Inflammatory macrophage treated with lipopolysaccharide for 4 hours (primary cell): ENCODE measurements around the gene POFUT2.

Experiments
- DNase-seq: peaks from one replicate; pipeline ENCODE4 v3.0.0-alpha.2; 2020

POFUT2 gene

DNA sequence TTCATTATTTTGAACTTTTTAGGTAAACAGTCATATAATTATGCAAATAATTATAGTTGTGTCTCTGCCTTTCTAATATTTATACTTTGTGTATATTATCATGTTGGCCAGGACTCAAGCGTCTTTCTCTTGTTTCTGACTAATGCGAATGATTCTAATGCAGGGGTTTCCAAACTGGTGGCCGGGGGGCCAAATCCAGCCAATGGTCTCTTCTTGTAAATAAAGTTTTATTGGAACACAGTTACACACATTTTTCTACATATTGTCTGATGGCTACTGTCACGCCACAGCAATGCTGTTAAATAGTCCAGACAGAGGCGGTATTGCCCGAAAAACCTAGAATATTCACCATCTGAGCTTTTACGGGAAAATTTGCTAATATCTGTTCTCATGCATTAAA is 8.9 kb upstream of the POFUT2 start:
- DNase-seq, result no peak

DNA sequence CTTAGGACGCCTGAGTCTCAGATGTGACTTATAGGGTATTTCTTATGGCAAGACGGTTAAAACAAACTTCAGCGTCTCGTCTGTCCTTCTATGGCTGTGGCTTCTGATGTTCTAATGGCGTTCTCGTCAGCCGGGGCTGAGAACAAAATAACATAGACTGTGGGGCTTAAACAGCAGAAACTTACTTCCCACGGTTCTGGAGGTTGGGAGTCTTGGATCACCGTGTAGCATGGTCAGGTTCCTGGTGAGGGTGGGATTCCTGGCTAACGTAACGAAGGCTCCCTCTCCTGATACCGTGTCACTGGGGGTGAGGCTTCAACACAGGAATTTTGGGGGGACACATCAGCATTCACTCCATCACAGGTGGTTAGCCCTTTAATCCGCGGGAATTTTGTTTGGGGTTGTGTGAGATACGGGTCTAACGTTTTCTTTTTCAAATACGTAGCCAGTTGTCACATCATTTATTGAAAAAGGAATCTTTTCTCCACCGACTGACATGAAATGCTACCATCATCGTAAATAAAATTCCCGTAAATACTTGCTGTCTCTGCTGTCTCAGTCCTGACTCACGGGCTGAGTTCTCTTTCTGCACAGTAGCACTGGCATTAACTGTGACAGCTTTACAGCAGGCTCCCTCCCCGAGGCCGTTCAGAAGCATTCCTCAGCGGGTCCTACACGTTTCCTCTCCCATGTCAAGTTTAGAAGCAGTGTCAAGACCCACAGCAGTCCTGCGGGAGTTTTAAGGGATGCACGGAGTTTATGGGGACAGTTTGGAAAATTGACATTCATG is 8.1 kb upstream of the POFUT2 start:
- no peak for DNase-seq

DNA sequence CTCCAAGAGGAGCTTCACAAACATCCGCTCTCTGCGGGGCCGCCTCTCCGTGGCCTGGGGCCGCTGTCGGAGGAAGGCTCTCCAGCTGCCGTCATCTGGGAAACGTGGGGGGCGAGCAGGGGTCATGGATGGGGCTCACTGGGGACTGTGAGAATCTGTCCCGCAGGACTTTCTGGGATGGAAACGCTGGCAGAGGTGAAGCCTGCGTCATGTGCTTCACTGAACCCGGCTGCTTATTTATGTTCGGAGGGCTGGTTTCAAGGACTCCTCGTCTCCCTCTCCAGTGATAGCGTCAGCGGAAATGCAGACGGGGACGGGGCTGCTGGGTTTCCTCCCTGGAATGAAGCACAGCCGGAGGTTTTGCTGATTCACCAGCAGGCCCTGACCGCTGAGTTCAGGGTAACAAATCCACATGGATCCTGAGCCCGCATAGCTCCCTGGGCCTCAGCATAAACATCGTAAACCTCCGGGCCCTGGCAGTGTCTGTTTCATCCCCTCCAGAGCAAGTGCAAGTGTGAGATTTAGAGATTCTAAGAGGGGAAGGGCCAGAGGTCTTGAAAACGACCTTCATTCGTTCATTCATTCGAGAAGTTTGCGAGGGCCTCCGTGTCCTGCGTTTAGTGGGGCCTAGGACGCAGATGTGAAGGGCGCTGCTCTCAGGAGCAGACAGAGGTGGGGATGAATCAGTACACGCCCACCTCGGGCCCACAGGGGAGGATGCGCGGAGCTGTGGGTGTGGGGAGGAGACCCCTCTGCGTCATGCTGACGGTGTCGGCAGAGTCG is 7.0 kb upstream of the POFUT2 start:
- no peak for DNase-seq

DNA sequence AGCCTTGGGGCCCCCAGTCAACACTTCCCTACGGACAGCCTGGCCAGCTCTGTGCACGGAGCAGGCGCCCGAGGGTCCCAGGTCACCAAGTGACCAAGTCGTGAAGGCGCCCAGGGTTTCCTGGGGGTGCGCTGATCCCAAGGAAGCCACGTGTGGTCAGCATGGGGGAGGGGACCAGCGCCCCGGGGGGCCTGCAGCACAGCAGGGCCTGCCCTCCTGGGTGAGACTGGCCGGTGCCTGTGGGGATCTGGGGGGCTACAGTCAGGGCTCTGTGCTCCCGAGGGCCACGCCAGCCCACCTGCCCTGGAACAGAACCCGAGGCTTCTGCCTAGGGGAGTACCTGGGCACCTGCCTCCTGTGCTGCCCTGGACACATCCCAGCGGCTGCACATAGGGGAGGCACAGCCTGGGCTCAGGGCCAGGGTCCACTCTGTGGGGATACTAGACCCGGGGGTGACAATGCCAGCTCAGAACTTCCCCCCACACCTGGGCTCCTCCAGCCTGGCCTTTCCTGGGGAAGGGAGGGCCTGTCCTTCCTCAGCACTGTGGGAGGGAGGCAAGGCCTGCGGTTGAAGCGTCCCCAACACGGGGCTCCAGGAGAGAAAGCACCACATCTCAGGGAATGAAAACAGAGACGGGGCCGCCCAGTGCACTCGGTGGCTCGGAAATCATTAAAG is 6.2 kb upstream of the POFUT2 start:
- DNase-seq, result no peak

DNA sequence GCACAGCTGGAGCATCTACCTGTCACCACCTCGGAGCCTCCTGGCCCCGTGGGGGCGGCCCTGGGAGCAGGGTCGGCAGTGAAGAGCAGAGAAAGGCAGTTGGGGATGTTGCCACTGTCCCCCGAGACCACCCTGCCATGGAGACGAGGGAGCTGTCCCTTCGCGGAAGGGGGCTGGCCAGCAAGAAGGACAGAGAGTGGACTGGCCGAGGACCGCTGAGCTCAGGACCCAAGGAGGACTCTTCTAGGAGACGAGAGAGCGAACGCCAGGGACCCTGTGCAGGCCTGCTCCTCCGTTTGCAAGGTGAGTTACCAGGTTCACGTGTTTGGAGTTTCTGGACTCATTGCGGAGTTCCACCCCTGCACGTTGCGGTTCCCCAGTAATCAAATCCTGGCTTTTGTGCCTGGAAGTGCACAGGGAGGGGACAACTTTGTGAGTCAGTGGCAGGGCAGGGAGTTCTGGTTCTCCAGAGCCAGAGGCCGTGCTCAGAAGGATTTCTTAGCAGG is 5.6 kb upstream of the POFUT2 start:
- no peak for DNase-seq

DNA sequence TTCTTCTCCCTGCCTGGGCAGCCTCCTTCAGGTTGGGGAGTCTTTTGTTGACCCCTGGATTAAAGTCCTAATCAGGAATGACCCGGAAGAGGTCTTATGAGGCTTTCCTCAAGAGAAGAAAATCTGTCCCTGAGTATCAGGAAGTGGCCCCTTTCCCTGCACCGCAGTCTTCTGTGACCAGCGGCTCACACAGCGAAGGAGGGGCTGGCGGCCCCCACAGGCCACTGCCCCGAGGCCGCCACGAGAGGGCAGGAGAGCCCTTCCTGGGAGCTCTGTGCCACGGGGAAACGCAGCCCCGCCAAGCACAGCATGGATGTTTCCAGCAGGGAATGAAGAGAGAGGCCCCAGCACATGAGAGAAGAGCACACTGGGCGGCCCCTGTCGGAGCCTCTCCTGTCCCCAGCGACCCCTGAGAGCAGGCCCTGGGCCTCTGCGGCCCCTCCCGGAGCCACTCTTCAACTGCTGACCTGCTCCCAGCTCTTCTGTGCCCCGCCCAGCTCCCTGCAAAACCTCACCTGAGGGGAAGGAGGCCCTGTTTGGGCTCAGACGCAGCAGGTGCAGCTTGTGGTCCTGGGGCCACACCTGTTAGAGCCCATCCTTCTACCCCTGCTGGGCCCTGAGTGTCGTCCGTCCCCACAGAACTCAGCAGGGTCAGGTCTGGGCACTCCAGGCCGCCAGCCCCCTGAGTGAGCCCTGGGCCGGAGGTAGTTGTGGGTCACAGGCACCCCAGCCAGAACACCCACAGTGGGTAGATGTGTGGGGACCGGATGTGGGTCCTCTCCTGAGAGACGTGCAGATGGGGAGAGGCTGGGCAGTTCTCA is 4.9 kb upstream of the POFUT2 start:
- DNase-seq, result peak; percentile 80

DNA sequence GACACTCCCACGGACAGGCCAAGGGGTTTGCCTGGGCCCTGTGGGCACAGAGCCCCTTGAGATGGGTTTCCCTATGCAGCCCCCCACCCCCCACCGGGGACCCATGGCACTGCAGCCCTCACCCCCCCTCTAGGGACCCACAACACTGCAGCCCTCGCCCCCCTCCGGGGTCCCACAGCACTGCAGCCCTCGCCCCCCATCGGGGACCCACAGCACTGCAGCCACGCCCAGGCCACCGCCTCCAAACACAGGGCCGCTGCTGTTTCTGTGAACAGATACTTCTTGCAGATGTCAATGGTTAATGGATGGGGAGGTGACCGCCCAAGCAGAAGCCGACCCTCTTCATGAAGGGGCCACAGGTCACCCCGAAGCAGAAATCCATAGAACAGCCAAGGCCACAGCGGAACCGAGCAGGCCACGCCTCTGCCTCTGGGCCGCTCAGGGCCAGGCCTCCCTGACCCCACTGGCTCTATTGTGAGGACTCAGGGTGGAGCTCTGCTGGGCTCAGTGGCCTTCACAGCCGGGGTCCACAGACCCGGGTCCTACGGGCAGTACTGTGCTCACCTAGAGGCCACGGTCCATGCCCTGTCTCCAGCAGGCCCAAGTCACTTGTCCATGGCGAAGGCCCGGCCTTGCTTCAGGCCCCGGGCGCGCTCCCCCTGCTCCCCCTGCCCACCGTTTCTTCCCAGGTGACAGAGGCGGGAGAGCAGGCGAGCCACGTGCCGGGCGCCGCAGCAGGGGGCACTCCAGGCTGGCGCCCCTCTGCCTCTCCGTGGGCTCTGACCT is 4.1 kb upstream of the POFUT2 start:
- DNase-seq, result no peak

DNA sequence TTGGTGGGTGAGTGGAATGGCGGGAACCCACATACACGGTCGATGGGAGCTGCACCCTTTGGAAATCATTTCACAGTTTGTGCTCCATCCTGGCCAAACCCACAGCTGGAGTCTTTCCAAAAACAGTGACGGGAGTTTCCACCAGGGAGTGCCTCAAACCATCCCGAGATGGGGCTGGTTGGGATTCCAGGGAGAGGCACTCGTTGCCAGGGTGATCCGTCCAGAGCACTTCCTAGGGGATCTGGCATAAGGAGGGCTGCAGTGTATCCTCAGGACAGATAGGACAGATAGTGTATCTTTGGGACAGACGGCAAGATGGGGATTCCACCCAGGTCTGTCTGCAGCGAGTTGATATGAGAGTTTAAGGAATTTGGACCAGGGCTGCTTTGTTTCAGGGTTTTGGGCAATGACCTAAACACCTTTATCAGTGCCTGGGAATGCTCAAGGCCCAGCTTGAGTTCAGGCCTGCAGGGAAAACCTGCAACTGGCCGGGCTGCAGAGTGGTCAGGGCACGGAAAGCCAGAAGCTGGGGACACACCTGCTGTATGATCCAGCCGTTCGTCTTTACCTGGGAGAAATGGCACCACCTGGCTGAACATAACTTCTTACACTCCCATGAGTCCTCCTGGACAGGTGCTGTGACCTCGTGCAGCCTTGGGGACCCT is 3.4 kb upstream of the POFUT2 start:
- no peak for DNase-seq

DNA sequence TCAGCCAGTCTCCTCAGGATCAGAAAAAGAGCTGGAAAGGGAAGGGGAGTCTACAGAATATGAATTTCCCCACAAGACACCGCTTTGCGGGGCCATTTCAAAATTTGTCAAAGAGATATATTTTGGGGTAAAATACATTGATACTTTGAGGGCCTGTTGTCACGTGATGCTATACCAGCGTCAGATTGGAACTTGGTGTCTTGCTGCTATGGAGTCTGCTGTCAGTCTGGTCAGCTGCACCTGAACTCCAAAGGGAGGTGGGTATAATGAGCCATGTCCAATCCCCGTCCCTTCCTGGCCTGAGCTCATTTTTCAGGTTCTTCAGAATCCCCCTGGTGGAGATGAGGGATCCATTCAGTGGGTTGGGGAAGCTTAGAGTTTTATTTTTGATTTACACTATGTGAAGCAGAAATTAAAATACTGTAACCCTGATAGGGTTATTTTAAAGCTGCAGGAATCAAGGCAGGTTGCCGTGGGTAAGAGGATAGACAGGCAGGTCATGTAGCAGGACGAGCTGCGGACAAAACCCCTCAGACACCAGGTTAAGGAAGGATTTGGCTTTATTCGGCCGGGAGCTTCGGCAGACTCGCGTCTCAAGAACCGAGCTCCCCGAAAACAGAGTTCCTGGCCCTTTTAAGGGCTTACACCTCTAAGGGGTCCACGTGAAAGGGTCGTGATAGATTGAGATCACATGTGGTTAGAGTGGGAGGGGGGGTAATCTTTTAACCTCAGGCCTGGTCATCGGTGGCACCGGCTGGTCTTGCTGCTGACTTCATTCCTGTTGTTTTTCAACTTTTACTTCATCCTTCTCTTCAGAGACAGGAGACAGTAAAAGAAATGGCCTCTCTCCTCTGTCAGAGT is 2.2 kb upstream of the POFUT2 start:
- no peak for DNase-seq

DNA sequence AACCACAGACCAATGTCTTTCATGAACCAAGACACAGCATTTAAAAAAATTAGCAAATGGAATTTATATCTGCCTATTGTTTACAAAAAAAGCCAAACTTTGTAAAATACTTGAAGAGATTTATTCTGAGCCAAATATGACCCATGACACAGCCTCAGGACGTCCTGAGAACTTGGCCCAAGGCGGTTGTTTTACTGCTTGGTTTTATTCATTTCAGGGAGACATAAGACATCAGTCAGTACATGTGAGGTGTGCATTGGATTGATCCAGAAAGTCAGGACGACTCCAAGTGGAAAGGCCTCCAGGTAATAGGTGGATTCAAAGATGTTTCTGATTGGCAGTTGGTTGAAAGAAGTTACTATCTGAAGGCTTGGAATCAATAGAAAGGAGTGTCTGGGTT is 1.4 kb upstream of the POFUT2 start:
- no peak for DNase-seq

DNA sequence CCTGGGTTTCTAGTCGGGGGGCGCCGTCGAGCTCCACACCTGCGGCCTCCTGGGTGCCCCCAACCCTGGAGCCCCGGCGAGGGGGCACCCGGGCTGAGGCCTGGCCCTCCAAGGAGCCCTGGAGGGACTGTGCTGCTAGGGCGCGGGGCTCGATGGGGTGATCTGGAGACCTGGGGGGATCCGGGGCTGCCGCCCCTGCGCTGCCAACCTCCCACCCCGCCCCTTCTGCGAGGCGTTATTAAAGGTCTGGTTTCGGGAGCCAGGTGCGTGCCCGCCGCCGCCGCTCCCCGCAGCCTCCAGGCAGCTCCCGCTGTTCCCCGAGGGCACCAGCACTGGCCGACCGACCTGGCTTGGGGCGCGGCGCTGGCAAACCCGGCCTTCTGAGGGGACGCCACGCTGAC is 746 bp upstream of the POFUT2 start:
- no peak for DNase-seq

DNA sequence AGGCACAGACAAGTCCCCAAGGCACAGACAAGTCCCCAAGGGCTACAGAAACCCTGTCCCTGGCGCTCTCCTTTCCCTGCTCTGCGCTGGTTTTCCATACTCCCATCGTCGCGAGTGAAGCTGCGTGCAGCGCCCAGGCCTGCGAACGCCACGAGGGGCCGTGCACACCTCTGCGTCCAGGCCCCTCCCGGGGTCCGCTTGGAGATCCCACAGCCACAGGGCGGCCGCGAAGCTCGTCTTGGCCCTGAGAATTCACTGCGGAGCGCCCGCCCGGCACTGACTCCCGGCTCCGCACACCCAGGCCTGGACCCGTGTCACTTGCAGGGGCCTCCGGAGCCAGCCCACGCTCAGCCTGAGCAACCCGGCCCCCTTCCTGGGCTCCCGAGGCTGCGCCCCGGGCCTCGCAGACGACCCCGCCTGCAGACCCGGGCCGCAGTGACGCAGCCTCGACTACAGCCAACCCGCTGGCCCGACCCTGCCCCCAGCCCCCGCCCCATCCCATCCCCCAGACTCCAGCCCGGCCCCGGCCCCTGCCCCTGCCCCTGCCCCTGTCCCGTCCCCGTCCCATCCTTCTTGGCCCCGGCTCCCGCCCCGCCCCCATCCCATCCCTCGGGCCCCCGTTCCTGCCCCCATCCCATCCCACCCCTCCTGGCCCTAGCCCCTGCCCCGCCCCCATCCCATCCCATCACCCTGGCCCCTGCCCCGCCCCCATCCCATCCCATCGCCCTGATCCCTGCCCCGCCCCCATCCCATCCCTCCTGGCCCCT is 841 bp downstream of the POFUT2 start:
- no peak for DNase-seq

DNA sequence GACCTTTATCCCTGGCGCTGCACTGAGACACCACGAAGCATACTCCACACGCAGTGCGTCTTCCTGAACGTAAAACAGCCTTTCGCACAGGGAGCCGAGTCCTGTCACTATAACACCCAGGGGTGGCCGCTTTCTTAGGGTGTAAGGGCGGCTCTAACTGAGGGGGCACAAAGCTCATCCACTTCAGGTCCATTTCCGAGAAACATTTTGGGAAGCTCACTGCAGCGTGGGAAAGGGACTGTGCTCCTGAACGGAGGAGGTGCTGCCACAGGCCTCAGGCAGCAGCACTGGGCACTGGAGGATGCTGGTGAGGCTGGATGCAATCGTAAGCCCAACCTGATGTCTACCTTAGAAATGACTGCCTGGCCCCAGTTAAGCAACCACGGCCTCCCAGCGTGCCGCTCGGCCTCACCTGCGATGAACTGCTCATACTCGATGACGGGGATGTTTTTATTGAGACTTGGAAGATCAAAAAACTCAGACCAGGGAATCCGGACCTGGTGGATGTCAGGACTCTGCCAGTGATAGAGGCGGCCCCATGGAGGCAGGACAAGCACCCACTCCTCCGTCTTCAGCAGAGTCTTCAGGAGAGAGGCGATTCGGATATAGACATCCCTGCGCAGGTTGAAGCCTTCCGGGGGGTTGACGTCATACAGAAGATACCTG is 2.3 kb downstream of the POFUT2 start:
- no peak for DNase-seq

DNA sequence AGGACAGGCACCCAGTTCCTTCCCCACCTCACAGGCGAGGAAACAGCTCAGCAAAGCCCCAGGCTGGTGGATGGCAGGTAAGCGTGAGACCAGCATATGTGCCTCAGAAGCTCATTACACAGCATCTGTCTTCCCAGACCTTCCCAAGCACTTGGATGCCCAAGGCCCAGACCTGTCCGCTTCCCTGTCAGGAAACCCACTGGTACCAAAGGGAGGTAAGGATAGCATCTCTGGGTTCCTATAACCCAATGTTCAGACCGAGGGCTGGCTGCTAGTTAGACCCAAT is 3.3 kb downstream of the POFUT2 start:
- no peak for DNase-seq

DNA sequence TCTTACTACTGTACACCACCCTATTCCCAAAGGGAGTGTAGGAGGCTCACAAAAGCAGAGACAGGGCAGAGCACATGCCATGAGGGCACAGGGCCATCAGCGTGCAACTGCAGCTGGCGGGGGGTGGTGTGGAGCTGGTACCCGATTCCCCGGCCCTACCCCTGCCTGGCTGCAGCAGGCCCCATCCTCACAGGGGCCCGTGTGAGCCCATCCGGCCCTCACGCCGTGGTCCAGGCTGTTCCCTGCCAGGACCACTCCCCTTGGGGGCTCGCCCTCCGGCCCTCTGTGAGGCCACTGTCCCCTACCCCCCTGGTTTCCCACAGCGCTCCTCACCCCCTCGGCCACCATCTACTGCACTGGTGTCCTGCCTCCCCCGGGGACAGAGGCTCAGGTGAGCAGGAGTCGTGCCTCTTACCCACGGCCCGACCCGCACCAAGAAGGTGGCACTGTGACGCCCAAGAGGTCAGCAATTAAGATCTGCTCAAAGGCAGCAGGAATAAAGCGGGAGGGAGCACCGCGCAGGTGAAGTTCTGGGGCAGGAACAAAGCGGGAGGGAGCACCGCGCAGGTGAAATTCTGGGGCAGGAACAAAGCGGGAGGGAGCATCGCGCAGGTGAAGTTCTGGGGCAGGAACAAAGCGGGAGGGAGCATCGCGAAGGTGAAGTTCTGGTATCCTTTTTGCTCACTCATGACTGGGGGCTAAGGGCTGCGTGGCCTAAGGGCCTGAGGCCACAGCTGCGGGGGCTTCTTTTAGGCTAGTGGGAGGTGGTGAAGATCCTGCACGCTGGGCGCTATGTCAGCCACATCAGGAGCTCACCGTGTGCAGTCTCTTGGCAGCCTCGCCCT is 3.9 kb downstream of the POFUT2 start:
- DNase-seq, result no peak

DNA sequence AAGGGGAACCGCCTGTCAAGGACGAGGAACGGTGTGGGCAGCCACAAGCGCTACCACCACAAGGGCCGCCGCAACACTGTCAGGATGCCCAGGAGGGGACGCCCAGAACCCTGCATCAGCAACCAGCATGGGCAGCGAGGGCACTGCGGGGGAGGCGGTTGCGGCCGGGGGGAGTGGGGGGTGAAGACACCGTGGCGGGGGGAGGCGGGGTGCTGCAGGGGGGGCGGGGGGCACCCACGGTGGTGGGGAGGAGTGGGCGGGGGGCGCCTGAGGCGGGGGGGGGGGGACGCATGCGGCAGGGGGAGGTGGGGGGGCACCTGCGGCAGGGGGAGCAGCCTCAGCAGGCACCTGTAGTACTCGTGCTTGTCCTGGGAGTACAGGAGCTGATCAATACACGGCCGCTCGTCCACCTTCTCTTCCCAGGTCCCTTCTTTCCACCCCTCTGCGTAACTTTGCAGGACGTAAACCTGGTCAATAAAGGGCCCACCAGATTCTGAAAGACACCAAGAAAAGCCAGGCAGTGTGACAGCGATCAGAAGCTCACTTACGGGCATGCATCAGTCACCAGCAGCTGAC is 4.6 kb downstream of the POFUT2 start:
- no peak for DNase-seq

DNA sequence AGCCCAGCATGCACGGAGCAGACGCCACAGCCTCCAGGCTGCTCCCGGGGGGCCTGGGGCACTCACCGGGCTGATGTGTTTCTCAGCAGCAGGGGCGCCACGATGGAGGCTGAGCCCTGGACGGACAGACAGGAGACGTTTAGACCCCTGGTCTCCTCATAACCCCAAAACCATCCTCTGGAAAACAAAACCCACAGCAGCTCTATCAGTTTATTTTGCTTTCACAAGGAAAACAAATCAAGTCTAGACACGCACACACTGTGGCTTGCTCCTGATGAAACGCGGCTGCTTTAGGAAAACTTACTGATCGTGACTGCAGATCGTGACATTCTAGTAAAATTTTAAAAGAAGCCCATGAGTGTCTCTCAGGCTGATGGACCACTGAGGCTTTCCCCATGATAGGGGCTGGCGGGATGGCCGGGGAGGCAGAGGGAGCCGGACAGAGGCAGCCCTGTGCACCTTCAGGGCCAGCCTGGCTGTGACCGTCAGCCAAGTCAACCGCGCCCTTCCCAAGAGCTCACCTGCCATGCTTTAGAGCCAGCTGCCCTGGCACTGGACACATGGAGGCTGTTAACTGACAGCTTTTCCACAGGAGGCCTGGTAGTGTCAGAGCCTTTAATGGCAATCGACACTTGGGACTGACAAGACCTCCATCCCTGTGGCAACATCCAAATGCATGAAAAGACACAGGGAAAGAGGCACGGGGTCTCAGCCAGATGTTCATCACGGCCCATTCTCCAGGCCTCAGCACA is 5.2 kb downstream of the POFUT2 start:
- no peak for DNase-seq
